DMS114 treated with DMSO at 0.1 percent for 48 hours (cell line): ENCODE data around the gene NACC1.

Source experiments
- DNase-seq: peaks from one replicate; lab custom pipeline; 2025; ENCODE audit not compliant: unreplicated experiment; lab: John Stamatoyannopoulos, UW

The NACC1 gene

GRCh38 chr19:13087795-13088537 is 30.1 kb upstream of the NACC1 start:
- no peak for DNase-seq

- DNase-seq = no peak
These were observed 28.8 kb upstream of the NACC1 start for GRCh38 chr19:13089139-13089856.

- DNase-seq = no peak
These were observed 28.1 kb upstream of the NACC1 start for GRCh38 chr19:13089857-13090507.

- no peak for DNase-seq
These were observed 27.4 kb upstream of the NACC1 start for GRCh38 chr19:13090511-13091231.

GRCh38 chr19:13091400-13092157 is 26.5 kb upstream of the NACC1 start:
- DNase-seq = no peak

- DNase-seq = no peak
These were observed 25.9 kb upstream of the NACC1 start for GRCh38 chr19:13092158-13092543.

GRCh38 chr19:13092606-13093235 is 25.3 kb upstream of the NACC1 start:
- DNase-seq = no peak

- peak; percentile 25 for DNase-seq
These were observed 24.5 kb upstream of the NACC1 start for GRCh38 chr19:13093407-13094105.

- DNase-seq = no peak
These were observed 24.0 kb upstream of the NACC1 start for GRCh38 chr19:13094106-13094504.

GRCh38 chr19:13094771-13095392 is 23.2 kb upstream of the NACC1 start:
- no peak for DNase-seq

- no peak for DNase-seq
These were observed 22.7 kb upstream of the NACC1 start for GRCh38 chr19:13095393-13095784.

- no peak for DNase-seq
These were observed 21.8 kb upstream of the NACC1 start for GRCh38 chr19:13095934-13096927.

GRCh38 chr19:13097033-13097462 is 21.0 kb upstream of the NACC1 start:
- DNase-seq = no peak

- no peak for DNase-seq
These were observed 20.4 kb upstream of the NACC1 start for GRCh38 chr19:13097463-13098258.

GRCh38 chr19:13098277-13099072 is 19.6 kb upstream of the NACC1 start:
- no peak for DNase-seq
